PC-9 (cell line): ENCODE data around the gene GPR17. TPM values are rescaled to one million over a fixed set of nuclear protein-coding genes. Genes with fewer than 3 reads are reported as not detected.

ENCODE experiments used
- BruUV-seq: library from RNA; stranded (reverse); fragments of 400-500 nt; replicated peaks from 2 replicates; lab custom pipeline; 2021; lab: Mats Ljungman, UMichigan
- CTCF ChIA-PET: fragments of 300-600 bp; sonication (Branson Sonifier 250); formaldehyde crosslinking; loops from one replicate; lab custom pipeline; 2022; ENCODE audit warnings: antibody characterized with exemption; lab: Charles Lee
- POLR2A ChIA-PET: fragments of 300-600 bp; sonication (Branson Sonifier 250); formaldehyde crosslinking; loops from one replicate; lab custom pipeline; 2022; ENCODE audit warnings: antibody characterized with exemption; ENCODE audit not compliant: unreplicated experiment; lab: Charles Lee
- DNase-seq, 2 experiments: peaks; one replicate each; pipeline versions ENCODE4 v3.0.0 to v3.0.0-alpha.2; 2015 to 2022; ENCODE audit warnings: mixed read lengths in 1 of 2
- H2AFZ ChIP-seq: fragments of 200-600 bp; sonication (generic); 2 replicates; pipeline ENCODE4 v1.8.1; 2017; ENCODE audit warnings: antibody characterized with exemption
- H3F3A ChIP-seq: fragments of 200-600 bp; sonication (generic); 2 replicates; pipeline ENCODE4 v1.8.1; 2017; ENCODE audit warnings: antibody characterized with exemption, mild to moderate bottlenecking, low read depth; ENCODE audit not compliant: insufficient read depth
- H3K27ac ChIP-seq: fragments of 200-600 bp; sonication (generic); 2 replicates; pipeline ENCODE4 v1.6.1; 2016; ENCODE audit warnings: mixed run types
- H3K27me3 ChIP-seq: fragments of 200-600 bp; sonication (generic); 2 replicates; pipeline ENCODE4 v1.6.1; 2016; ENCODE audit warnings: low read depth, mixed run types; ENCODE audit not compliant: insufficient read depth
- H3K36me3 ChIP-seq: fragments of 200-600 bp; sonication (generic); 2 replicates; pipeline ENCODE4 v1.6.1; 2016; ENCODE audit warnings: low read depth, mixed run types
- H3K4me1 ChIP-seq: fragments of 200-600 bp; sonication (generic); replicated peaks from 2 replicates; pipeline ENCODE4 v1.6.1; 2016; ENCODE audit warnings: mixed run types; ENCODE audit not compliant: insufficient read depth
- H3K4me2 ChIP-seq: fragments of 200-600 bp; sonication (generic); 2 replicates; pipeline ENCODE4 v1.6.1; 2017; ENCODE audit warnings: mixed run types
- H3K4me3 ChIP-seq: fragments of 200-600 bp; sonication (generic); 2 replicates; pipeline ENCODE4 v1.6.1; 2016; ENCODE audit warnings: mixed run types
- H3K79me2 ChIP-seq: fragments of 200-600 bp; sonication (generic); 2 replicates; pipeline ENCODE4 v1.6.1; 2017; ENCODE audit warnings: low read depth, mixed run types
- H3K9me2 ChIP-seq: fragments of 200-600 bp; sonication (generic); 2 replicates; pipeline ENCODE4 v1.8.1; 2017; ENCODE audit warnings: mild to moderate bottlenecking; ENCODE audit not compliant: insufficient read depth
- H3K9me3 ChIP-seq: fragments of 200-600 bp; sonication (generic); 2 replicates; pipeline ENCODE4 v1.8.1; 2016; ENCODE audit warnings: low read depth; ENCODE audit not compliant: insufficient read depth
- H4K20me1 ChIP-seq: fragments of 200-600 bp; sonication (generic); 2 replicates; pipeline ENCODE4 v1.8.1; 2017; ENCODE audit not compliant: insufficient read depth
- EZH2 ChIP-seq: fragments of 200-600 bp; sonication (generic); IDR thresholded peaks from 2 replicates; pipeline ENCODE4 v1.8.0; 2017; ENCODE audit warnings: antibody characterized with exemption, low read depth
- intact Hi-C: fragments of 100-400 bp; cut with micrococcal nuclease; formaldehyde crosslinking; loops from one replicate; pipeline ENCODE4 v1.10.0; 2022; ENCODE audit not compliant: unreplicated experiment
- total RNA-seq: library from RNA; stranded (reverse); gene quantifications from 2 replicates; pipeline ENCODE4 v1.2.3, GENCODE V29; 2021
- TF ChIP-seq, protein P1 (sequence below): fragments of 200-600 bp; sonication (generic); conservative IDR thresholded peaks from 2 replicates; pipeline ENCODE4 v1.6.1; 2017; ENCODE audit warnings: mixed run types, antibody characterized with exemption, mild to moderate bottlenecking, moderate library complexity

The GPR17 gene
- total RNA-seq, 1 experiment from 2014 or later: not detected

DNA sequence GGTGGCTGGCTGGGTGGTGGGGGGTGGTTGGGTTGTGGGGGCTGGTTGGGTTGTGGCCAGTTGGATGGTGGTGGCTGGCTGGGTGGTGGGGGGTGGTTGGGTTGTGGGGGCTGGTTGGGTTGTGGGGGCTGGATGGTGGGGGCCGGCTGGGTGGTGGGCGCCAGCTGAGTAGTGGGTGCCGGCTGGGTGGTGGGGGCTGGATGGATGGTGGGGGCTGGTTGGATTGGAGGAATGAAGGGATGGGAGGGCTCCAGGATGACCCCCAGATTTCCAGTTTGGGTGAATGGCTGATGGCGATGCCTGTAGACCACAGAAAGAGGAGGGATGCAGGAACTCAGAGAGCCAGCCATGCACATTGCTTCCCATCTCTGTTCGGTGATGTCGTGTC, 26.8 kb upstream of the GPR17 start:
- Histone ChIP-seq H3K79me2 (no peaks in the 10 kb centered on the region), H3K36me3 (no peaks in the 10 kb centered on the region), H3K27me3 (peaks cover 36% of the 10 kb centered on the region), H3K4me2 (no peak overlapping the region), H3K4me3 (no peak overlapping the region), H3F3A (no peaks in the 10 kb centered on the region), H3K9me3 (no peaks in the 10 kb centered on the region), H4K20me1 (no peaks in the 10 kb centered on the region), H3K4me1 (no peaks in the 10 kb centered on the region), H3K9me2 (no peaks in the 10 kb centered on the region), H3K27ac (no peak overlapping the region), H2AFZ (no peak overlapping the region)
- intact Hi-C loops: no loop called here
- ChIA-PET POLR2A (no interaction called here), CTCF (no interaction called here)
- BruUV-seq: no TSS peak
- no peak for DNase-seq
- no peak for TF ChIP-seq EZH2
- TF ChIP-seq, protein P1, sequence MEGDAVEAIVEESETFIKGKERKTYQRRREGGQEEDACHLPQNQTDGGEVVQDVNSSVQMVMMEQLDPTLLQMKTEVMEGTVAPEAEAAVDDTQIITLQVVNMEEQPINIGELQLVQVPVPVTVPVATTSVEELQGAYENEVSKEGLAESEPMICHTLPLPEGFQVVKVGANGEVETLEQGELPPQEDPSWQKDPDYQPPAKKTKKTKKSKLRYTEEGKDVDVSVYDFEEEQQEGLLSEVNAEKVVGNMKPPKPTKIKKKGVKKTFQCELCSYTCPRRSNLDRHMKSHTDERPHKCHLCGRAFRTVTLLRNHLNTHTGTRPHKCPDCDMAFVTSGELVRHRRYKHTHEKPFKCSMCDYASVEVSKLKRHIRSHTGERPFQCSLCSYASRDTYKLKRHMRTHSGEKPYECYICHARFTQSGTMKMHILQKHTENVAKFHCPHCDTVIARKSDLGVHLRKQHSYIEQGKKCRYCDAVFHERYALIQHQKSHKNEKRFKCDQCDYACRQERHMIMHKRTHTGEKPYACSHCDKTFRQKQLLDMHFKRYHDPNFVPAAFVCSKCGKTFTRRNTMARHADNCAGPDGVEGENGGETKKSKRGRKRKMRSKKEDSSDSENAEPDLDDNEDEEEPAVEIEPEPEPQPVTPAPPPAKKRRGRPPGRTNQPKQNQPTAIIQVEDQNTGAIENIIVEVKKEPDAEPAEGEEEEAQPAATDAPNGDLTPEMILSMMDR: no peak

DNA sequence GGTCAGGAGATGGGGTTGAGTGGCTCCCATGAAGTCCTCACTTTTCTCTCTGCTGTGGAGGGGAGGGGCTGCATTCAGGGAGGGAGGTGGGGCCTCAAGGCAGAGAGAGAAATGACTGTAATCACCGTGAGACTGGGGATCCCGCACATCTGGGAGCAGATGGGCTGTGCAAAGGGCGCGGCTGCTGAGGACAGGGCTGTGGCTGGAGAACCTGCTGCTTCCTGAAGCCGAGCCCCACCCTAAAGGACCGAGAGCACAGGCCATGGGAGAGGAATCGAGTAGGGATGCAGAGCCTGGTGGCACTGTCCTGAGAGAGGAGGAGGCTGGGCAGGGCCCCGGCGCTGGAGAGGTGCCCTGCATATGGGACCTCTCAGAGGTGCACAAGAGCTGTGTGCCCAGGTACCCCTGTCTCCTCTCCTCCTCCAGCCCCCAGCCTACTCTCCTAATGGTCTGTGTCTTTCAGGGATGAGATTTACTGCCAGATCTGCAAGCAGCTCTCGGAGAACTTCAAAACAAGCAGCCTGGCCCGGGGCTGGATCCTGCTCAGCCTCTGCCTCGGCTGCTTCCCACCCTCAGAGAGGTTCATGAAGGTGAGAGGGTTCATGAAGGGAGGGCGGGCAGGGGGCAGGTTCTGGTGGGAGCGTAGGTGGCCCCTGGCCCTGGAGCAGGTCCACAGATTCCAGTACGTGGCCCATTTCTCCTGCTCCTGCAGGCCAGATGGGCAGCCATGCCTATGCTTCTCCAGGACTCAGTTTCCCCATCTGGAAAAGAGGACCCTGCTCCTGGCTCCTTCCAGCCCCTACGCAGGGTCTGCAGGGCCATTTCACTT, 25.9 kb upstream of the GPR17 start:
- H3K27ac ChIP-seq: no peak overlapping the region
- no peaks in the 10 kb centered on the region for H3K4me1 ChIP-seq
- intact Hi-C loops: no loop called here
- H3K36me3 ChIP-seq: no peaks in the 10 kb centered on the region
- no peaks in the 10 kb centered on the region for H3K9me2 ChIP-seq
- ChIA-PET CTCF (no interaction called here), POLR2A (no interaction called here)
- TF ChIP-seq, protein P1: no peak
- no peak overlapping the region for H3K4me3 ChIP-seq
- H3K79me2 ChIP-seq: no peaks in the 10 kb centered on the region
- no peaks in the 10 kb centered on the region for H4K20me1 ChIP-seq
- DNase-seq: no peak
- H3K4me2 ChIP-seq: no peak overlapping the region
- peaks cover 27% of the 10 kb centered on the region for H3K27me3 ChIP-seq
- H3F3A ChIP-seq: no peaks in the 10 kb centered on the region
- no TSS peak for BruUV-seq
- no peaks in the 10 kb centered on the region for H3K9me3 ChIP-seq
- no peak overlapping the region for H2AFZ ChIP-seq

DNA sequence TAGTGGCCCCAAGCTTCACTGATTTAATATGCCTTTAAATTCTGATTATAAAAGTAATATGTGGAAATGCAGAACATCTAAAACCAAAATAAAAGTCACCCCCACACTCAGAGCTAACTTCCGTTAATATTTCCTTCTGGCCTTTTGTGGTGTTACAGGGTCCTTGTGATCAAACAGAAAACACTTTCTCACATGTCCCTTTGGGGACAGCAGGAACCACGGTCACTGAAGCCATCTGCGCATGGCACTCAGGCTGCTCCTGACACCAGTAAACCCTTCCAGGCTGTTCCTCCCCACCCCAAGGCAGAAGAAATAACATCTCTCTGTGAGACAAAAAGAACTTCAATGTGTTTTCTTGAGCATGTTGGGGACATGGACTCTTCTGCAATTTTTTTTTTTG, 25.1 kb upstream of the GPR17 start:
- H3K27me3 ChIP-seq: peaks cover 20% of the 10 kb centered on the region
- no peak for DNase-seq
- H3K4me2 ChIP-seq: no peak overlapping the region
- no peaks in the 10 kb centered on the region for H3K9me3 ChIP-seq
- BruUV-seq: no TSS peak
- H3K27ac ChIP-seq: no peak overlapping the region
- no peaks in the 10 kb centered on the region for H3K9me2 ChIP-seq
- POLR2A ChIA-PET: no interaction called here
- intact Hi-C loops: no loop called here
- no peaks in the 10 kb centered on the region for H3K36me3 ChIP-seq
- H3K79me2 ChIP-seq: no peaks in the 10 kb centered on the region
- no peaks in the 10 kb centered on the region for H3F3A ChIP-seq
- H3K4me1 ChIP-seq: no peaks in the 10 kb centered on the region
- TF ChIP-seq, protein P1: no peak
- TF ChIP-seq EZH2: no peak
- H2AFZ ChIP-seq: no peak overlapping the region
- no peaks in the 10 kb centered on the region for H4K20me1 ChIP-seq
- CTCF ChIA-PET: no interaction called here
- H3K4me3 ChIP-seq: no peak overlapping the region
